Measurements from ENCODE around the gene SLC30A7.

GRCh38 chr1:100950781-100951180 is 54.9 kb downstream of the SLC30A7 start:
- TF ChIP-seq EZH2 (optimal IDR thresholded peaks at IDR 0.05; ENCODE audit: low read depth, low read length) (no peak), EZH2phosphoT487 (IDR thresholded peaks at IDR 0.05; ENCODE audit: low read length) (no peak)

Measured in MM.1S (cell line).